ENCODE data around the gene ANO1.
A peak's percentile ranks its signal among the peaks of the same experiment; 100 is the strongest.
"Not testable (repeated sequence)": the region's sequence is repeated elsewhere in the genome, so short reads cannot be mapped to it uniquely, and the experiment has no call there.

Gene ANO1

DNA sequence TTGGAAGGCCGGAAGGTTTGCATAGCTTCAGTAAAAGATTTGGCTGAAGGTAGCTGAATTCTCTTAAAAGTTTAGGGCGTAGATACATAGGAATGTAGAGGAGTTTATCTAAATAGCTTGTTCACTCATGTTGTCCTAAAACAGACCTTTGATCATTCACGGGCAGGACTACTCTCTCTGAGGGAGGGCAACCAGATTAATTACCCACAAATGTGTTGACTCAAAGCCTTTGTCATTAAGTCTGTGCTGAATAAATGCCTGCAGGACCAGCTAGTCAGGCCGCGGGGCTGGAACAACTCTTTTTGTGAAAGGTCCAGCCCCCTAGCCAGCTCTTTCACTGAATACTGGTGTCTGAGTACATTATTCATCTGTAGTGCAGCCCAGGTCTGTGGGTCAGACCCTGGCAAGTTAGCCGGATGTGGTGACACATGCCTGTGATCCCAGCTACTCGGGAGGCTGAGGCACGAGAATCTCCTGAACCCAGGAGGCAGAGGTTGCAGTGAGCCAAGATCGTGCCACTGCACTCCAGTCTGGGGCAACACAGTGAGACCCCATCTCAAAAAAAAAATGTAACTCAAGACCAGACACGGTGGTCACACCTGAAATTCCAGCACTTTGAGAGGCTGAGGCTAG, 122.2 kb downstream of the ANO1 start:
- no peak overlapping the region for H3K27ac ChIP-seq
- TF ChIP-seq, protein P1, sequence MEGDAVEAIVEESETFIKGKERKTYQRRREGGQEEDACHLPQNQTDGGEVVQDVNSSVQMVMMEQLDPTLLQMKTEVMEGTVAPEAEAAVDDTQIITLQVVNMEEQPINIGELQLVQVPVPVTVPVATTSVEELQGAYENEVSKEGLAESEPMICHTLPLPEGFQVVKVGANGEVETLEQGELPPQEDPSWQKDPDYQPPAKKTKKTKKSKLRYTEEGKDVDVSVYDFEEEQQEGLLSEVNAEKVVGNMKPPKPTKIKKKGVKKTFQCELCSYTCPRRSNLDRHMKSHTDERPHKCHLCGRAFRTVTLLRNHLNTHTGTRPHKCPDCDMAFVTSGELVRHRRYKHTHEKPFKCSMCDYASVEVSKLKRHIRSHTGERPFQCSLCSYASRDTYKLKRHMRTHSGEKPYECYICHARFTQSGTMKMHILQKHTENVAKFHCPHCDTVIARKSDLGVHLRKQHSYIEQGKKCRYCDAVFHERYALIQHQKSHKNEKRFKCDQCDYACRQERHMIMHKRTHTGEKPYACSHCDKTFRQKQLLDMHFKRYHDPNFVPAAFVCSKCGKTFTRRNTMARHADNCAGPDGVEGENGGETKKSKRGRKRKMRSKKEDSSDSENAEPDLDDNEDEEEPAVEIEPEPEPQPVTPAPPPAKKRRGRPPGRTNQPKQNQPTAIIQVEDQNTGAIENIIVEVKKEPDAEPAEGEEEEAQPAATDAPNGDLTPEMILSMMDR (conservative IDR thresholded peaks at IDR 0.05) = no peak

DNA sequence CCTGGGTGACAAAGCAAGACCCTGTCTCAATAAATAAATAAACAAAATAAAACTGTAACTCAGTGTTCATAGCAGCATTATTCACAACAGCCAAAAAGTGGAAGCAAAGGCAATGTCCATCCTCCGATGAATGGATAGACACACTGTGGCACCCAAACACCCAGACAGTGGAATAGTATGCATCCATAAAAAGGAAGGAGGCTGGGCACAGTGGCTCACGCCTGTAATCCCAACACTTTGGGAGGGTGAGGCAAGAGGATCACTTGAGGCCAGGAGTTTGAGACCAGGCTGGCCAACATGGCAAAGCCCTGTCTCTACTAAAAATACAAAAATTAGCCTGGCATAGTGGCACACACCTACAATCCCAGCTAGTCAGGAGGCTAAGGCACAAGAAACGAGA, 122.9 kb downstream of the ANO1 start:
- H3K27ac ChIP-seq = not testable (repeated sequence)

DNA sequence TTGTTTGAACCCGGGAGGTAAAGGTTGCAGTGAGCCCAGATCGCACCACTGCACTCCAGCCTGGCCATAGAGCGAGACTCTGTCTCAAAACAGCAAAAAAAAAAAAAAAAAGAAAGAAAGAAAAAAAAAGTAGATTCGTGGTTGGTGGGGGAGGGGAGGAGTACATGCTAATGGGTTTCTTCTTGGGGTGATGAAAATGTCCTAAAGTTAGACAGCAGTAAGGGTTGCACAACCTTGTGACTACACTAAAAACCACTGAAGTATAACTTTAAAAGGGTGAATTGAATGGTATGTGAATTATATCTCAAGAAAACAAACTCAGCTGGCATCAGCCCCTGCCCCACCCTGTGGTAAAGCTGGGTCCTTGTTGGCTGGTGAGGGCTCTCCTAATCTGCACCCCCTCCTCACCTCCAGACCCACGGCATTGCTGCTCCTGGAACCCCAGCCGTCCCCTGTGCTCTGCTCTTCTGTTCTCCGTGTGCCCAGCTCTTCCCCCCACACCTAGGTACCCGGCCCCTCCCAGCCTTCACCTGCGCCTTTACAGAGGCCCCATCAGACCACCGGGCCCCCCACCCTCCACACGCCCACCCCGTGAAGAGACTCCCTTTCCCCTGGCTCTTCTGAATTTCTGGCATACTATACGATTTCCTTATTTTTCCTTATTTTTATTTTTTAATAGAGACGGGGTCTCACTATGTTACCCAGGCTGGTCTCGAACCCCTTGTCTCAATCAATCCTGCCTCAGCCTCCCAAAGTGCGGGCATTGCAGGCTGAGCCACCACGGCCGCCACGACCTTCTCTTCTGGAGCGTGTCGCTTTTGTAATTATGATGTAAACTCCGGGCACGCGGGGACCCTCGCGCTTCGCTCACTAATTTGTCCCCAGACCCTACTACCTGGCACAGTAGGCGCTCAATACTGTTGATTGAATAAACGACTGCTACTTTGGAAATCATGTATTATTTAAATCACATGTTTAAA, 124.1 kb downstream of the ANO1 start:
- TF ChIP-seq, protein P1 (conservative IDR thresholded peaks at IDR 0.05) = no peak
- H3K27ac ChIP-seq = peak overlapping the region; percentile 94

DNA sequence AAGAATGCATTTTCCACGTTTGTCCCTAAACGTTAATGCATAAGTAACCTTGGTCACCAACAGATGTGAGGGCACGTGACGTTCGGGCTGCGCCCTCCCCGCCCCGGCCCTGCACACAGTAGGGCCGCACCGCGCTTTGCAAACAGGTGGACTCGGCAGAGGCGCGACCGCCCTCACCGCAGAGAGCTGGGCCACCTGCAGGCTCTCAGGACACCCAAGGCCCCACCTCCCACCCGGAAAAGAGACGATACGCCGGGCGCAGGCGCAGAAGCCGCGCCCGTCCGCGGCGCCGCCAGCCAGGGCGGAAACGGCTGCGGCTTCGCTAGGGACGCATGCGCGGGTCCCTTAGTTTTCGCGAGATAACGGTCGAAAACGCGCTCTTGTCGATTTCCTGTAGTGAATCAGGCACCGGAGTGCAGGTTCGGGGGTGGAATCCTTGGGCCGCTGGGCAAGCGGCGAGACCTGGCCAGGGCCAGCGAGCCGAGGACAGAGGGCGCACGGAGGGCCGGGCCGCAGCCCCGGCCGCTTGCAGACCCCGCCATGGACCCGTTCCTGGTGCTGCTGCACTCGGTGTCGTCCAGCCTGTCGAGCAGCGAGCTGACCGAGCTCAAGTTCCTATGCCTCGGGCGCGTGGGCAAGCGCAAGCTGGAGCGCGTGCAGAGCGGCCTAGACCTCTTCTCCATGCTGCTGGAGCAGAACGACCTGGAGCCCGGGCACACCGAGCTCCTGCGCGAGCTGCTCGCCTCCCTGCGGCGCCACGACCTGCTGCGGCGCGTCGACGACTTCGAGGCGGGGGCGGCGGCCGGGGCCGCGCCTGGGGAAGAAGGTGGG, 125.0 kb downstream of the ANO1 start, which contains the start of gene FADD:
Gene FADD, plus strand, starts transcription at position 377 of the 831 bp plus-strand sequence. Its CDS starts 164 bp downstream, at position 541.
- H3K27ac ChIP-seq = peak within 1 kb of the TSS; percentile 94
- TF ChIP-seq, protein P1 (conservative IDR thresholded peaks at IDR 0.05) = no peak

DNA sequence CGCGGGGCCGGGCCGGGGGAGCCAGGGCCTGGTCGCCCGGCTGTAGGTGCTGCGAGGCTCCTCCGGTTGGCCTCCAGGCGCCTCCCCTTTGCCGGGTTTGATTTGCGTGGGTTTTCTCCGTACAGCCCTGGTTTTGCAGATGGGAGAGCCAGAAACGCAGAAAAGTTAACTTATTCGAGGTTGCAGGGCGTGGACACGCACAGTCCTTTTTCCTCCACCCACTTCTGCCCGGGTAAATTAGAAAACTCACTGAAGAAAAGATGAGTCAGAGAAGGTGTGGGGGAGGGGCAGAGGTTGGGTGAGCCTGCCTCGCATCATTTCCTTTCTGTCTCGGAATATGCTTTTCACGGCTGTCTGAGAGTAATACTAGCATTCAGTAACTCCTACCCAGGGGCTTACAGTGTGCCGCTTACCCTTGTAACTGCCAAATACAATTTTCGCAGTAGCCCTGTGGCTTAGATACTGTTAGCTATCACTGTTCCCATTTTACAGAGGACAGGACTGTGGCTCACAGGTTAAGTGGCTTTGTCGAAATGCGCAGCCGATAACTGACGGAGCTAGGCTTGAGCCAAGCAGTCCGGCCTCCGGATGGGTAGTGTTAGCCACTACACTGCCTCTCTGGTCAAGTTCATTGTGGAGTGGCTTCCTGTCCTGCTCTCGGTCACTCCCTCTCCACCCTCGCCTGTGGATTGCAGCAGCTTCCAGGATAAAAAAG, 125.8 kb downstream of the ANO1 start:
- H3K27ac ChIP-seq = peak overlapping the region; percentile 94
- TF ChIP-seq, protein P1 (conservative IDR thresholded peaks at IDR 0.05) = no peak

DNA sequence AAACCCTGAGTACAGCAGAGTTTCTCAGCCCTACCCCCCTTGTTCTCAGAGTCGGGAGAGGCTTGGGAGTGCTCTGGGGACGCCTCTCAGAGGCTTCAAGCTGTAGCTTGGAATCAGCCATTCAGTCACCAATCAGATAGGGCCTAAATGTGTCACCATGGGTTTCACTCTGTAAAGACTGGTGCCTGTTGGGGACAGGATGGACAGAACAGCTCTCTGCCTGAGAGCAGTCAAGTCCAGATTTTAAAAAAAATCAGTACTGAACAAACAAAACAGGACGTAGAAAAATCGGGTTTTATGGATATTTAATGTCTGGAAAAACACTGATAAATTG, 126.3 kb downstream of the ANO1 start:
- peak overlapping the region; percentile 94 for H3K27ac ChIP-seq
- TF ChIP-seq, protein P1 (conservative IDR thresholded peaks at IDR 0.05) = no peak

DNA sequence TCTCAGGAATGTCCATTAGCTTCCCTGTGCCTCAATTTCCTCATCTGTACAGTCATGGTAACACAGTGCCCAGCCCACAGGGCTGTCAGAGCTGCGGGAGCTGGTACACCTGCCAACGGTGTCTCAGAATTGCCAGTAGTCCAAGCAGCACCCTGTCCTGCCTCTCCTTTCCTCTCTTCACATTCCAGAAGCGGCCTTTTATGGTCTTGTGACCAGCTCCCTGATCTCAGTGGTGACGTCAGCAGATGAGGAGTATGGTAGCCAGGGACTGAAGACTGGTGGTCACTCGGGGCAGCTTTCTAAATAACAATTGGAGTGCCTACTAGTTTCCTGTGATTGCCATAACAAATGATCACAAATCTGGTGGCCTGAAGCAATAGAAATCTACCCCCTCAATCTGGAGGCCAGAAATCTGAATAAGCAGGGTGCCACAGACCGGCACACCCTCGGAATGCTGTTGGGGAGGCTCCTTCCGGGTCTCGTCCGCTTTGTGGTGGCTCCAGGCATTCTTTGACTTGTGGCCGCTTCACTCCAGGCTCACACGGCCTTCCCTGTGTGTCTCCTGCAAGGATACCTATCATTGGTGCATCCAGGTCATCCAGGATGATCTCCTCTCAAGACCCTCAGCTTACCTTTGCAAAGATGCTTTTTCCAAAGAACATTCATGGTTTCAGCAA, 127.1 kb downstream of the ANO1 start:
- TF ChIP-seq, protein P1 (conservative IDR thresholded peaks at IDR 0.05) = no peak
- H3K27ac ChIP-seq = no peak overlapping the region

Data from VCaP (cell line).